ENCODE measurements around the gene HSD17B3. TPM values are rescaled to one million over a fixed set of nuclear protein-coding genes. Genes with fewer than 3 reads are reported as not detected.
A peak's percentile ranks its signal among the peaks of the same experiment; 100 is the strongest.

HSD17B3 gene
- total and polyA plus RNA-seq, 11 donors, result 0.33 to 2.6 (median 1.0) TPM; not detected in 1

GRCh38 chr9:96217754-96218693, 84.0 kb downstream of the HSD17B3 start:
- 2 to 4% (median 3%) methylated on average over 27 to 43 of the region's 43 CpGs for WGBS, 4 donors
- no peaks in the 10 kb centered on the region for H3K36me3 ChIP-seq
- ATAC-seq (peak; percentile 81 to 93 (median 92)), DNase-seq (peak; percentile 61 to 86 (median 72))
- intact Hi-C loops (cut with DNase I), result loop anchor here in 8 of 10 donors (2.0 to 10.0 kb wide), 14 partner anchors 99 to 1536 kb away; no protein-coding TSS in a partner anchor
- H3K4me3 ChIP-seq, result peak overlapping the region in 10 of 12 donors; percentile 5 to 52 (median 38)
- peaks cover 0 to 38% (median 10%) of the 10 kb centered on the region in 9 donors for H3K27me3 ChIP-seq
- peak overlapping the region in 8 of 12 donors; percentile 0 to 76 (median 51) for H3K27ac ChIP-seq
- no peaks in the 10 kb centered on the region for H3K9me3 ChIP-seq
- TF ChIP-seq CTCF (IDR thresholded peaks at IDR 0.05) (peak; percentile 95 to 99 (median 97)), POLR2A (IDR thresholded peaks at IDR 0.05) (no peak)
- peaks cover 0 to 33% (median 15%) of the 10 kb centered on the region in 12 donors for H3K4me1 ChIP-seq

- peak in 1 of 5 donors; percentile 37 for DNase-seq
Measured at GRCh38 chr9:96217294-96217707, 84.7 kb downstream of the HSD17B3 start.

GRCh38 chr9:96216583-96216982, 85.4 kb downstream of the HSD17B3 start:
- Histone ChIP-seq H3K36me3 (no peaks in the 10 kb centered on the region), H3K4me1 (peaks cover 0 to 33% (median 15%) of the 10 kb centered on the region in 12 donors), H3K9me3 (no peaks in the 10 kb centered on the region), H3K4me3 (no peak overlapping the region), H3K27me3 (peaks cover 0 to 28% (median 3%) of the 10 kb centered on the region in 9 donors), H3K27ac (peak overlapping the region in 1 of 12 donors; percentile 54)
- ATAC-seq (no peak), DNase-seq (no peak)
- WGBS, 4 donors, result 54 to 67% (median 55%) methylated on average over 5 of the region's 5 CpGs
- intact Hi-C loops (cut with DNase I), result loop anchor here in 8 of 10 donors (2.0 to 10.0 kb wide), 14 partner anchors 101 to 1534 kb away; no protein-coding TSS in a partner anchor
- TF ChIP-seq POLR2A (IDR thresholded peaks at IDR 0.05) (no peak), CTCF (IDR thresholded peaks at IDR 0.05) (no peak)

More at GRCh38 chr9:96217294-96217707, 84.7 kb downstream of the HSD17B3 start:
- H3K27me3 ChIP-seq, result peaks cover 0 to 35% (median 7%) of the 10 kb centered on the region in 9 donors
- 20 to 36% (median 25%) methylated on average over 11 of the region's 11 CpGs for WGBS, 4 donors
- peak; percentile 14 to 39 (median 28) for ATAC-seq
- intact Hi-C loops (cut with DNase I), result loop anchor here in 8 of 10 donors (2.0 to 10.0 kb wide), 14 partner anchors 100 to 1535 kb away; no protein-coding TSS in a partner anchor
- H3K36me3 ChIP-seq, result no peaks in the 10 kb centered on the region
- peaks cover 0 to 33% (median 15%) of the 10 kb centered on the region in 12 donors for H3K4me1 ChIP-seq
- H3K9me3 ChIP-seq, result no peaks in the 10 kb centered on the region
- H3K27ac ChIP-seq, result peak overlapping the region in 5 of 12 donors; percentile 7 to 76 (median 47)
- TF ChIP-seq CTCF (IDR thresholded peaks at IDR 0.05) (no peak), POLR2A (IDR thresholded peaks at IDR 0.05) (no peak)
- peak overlapping the region in 5 of 12 donors; percentile 14 to 52 (median 37) for H3K4me3 ChIP-seq

GRCh38 chr9:96215841-96216240, 86.1 kb downstream of the HSD17B3 start:
- H3K27me3 ChIP-seq, result peaks cover 0 to 28% (median 3%) of the 10 kb centered on the region in 9 donors
- no peak for TF ChIP-seq POLR2A (IDR thresholded peaks at IDR 0.05)
- no peak for TF ChIP-seq CTCF (IDR thresholded peaks at IDR 0.05)
- peaks cover 0 to 33% (median 15%) of the 10 kb centered on the region in 12 donors for H3K4me1 ChIP-seq
- H3K27ac ChIP-seq, result no peak overlapping the region
- 86 to 89% (median 87%) methylated on average over 2 of the region's 2 CpGs for WGBS, 4 donors
- no peaks in the 10 kb centered on the region for H3K36me3 ChIP-seq
- H3K9me3 ChIP-seq, result no peaks in the 10 kb centered on the region
- no peak for ATAC-seq
- H3K4me3 ChIP-seq, result no peak overlapping the region
- intact Hi-C loops (cut with DNase I), result loop anchor here in 8 of 10 donors (2.0 to 10.0 kb wide), 14 partner anchors 101 to 1534 kb away; no protein-coding TSS in a partner anchor
- no peak for DNase-seq

All from heart left ventricle (tissue), 16 donors.